SKM-1 (cell line): ENCODE measurements around the gene PIEZO2.

Experiments used
- DNase-seq: peaks from one replicate; lab custom pipeline; 2025; ENCODE audit not compliant: unreplicated experiment; lab: John Stamatoyannopoulos, UW

The PIEZO2 gene

DNA sequence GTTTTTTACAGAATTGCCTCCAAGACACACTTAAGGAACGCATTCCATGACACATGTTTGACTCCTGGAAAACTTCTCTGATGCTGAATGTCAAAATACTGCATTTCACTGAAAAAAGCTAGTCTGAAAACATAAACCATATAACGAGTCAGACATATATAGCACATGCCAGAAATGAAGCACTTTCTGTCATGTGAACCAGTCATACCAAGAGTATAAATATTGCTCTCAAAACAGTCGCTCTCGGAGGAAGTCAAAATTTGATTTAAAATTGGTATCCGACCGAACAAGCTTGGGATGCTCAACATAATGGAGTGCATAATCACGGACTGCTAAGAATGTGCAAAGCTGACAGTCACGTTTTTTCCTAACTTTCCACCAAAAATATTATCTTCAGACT lies 115.9 kb downstream of the PIEZO2 start:
- no peak for DNase-seq

DNA sequence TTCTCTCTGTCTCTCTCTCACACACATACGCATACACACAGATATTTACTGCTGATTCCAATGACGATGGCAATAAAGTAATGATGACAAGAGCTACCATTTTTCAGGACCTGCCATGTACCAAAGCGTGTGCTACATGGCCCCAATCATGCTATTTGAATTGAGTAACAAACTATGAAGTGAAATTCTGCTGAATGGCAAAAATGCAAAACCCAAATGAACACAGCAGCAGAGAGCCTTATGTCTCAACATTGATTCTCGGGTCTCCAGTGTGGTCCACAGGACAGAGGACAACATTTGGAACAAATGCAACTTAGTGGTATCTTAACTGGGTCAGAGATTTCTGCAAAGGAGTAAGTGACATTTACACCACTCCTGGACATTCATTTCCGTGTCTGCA lies 117.4 kb downstream of the PIEZO2 start:
- DNase-seq: no peak

DNA sequence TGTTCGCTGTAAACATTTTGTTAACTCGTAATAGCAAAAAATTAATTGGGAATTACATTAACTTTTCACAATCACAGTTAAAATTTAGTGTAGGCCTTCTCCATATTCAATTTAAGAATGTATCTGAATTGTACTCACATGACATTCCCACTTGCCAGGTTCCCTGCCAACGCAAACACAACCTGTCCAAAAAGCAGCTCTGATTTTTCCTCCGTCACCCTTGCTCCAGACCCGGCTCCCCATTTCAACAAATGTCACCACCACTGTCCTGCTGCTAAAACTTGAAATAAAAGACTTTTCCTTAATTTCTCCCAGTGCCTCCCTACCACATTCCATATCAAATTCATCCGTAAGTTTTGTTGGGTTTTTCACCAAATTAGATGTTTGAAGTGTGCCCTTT lies 120.3 kb downstream of the PIEZO2 start:
- no peak for DNase-seq

DNA sequence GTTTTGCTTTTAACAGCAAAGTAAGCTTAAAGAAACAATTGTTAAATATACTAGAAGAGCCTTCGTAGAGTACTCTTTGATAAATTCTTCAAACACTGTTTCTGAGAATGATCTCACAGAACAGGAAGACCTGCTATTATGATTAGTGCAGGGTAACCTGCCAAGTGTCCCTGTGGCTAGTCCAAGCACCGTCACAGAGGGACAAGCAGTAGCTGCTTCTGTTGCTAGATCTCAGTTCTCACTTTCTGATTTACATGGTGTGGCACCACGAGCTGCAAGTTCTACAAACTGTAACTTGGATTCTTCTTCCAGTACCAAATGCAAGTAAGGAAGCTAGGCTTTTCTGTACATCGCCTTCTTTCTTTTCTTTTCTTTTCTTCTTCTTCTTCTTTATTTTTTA lies 121.5 kb downstream of the PIEZO2 start:
- DNase-seq: no peak

DNA sequence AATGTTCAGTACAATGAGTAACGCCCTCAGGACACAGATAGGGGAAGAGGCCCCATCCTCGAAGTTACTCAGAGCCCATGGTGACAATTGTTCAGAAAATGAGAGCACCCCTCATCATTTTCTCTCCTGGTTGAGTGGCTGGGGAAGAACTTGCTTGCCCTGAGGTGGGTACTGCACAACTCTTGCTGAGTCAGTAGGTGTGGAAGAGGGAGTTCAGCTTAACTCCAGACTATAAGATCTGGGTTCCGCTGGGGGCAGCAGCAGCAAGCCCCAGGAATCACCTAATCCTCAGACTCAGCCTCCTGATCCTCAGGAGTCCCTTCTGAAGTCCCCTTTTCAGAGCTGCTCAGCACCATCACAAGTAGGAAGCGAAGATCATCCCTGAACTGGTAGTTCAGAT lies 123.7 kb downstream of the PIEZO2 start:
- no peak for DNase-seq

DNA sequence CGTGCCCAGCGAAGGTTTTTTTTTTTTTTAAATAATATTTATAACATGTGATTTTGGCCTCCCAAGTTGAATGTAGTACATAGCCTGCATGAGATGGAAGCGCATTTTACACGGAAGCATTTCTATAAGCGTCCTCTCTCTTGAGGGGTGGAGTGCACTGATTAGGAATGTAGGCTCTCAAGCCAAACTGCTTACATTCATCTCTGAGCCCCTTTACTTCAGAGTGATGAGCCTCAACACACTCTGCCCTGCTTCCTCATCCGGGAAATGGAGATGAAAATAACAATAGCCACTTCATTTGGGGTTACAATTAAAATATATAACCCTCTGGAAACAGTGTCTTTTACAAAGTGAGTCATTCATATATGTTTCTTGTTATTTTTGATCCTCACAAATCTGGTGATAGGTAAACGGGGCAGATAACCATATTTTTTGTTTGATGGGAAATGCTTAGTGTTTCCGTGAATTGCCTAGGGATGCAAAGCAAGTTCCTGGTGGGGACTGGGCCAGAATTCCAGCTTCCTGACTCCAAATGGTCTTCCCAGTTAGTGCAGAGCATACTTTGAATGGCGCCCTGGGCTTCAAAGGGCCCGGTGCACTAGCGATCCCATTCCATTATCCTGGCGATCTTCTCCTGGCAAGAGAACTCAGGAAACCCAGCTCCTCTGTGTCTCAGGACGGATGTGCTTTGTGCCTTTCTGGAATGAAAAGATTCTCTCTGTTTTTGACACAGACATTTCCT lies 124.3 kb downstream of the PIEZO2 start:
- DNase-seq: no peak

DNA sequence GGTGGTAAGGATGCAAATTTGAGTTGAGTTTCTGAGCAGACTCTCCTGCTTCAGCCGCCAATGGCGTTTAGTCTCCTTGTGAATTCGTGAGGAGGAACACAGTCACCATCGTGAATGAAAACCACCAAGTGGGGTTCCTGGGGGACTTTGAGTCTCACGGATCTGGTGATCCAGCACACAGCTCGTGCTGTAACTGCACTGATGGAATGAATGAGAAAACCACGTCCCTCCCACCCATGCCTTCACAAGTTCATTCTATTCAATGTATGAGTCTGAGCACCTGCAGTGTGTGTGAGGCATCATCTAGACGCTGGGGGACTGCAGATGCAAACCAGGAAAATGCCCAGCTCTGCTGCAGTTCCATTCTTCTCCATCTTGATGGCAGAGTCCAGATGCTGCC lies 127.9 kb downstream of the PIEZO2 start:
- DNase-seq: no peak

DNA sequence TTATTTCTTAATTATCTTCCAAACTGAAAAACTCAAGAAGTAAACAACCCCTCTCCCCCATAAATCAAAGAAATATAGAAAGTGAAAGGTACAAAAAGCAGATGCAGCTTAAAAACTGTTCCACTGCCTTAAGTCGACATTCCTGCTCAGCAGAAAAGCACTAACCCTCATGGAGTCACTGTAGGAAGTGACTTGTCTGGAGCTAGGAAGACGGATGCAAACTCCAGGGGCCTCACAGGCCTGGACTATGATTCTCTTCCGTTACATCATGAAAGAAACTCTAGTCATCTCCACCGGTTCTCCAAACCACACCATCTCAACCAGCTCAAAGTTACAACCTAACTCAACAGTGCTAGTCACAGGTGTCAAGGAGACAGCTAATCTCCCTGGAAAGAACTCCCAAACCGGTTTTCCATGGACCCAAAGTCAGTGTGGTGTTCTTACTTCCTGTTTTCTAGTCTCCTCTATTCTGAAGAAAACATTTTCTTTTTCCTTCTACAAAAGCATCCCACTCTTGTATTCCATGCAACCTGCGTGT lies 128.4 kb downstream of the PIEZO2 start:
- no peak for DNase-seq

DNA sequence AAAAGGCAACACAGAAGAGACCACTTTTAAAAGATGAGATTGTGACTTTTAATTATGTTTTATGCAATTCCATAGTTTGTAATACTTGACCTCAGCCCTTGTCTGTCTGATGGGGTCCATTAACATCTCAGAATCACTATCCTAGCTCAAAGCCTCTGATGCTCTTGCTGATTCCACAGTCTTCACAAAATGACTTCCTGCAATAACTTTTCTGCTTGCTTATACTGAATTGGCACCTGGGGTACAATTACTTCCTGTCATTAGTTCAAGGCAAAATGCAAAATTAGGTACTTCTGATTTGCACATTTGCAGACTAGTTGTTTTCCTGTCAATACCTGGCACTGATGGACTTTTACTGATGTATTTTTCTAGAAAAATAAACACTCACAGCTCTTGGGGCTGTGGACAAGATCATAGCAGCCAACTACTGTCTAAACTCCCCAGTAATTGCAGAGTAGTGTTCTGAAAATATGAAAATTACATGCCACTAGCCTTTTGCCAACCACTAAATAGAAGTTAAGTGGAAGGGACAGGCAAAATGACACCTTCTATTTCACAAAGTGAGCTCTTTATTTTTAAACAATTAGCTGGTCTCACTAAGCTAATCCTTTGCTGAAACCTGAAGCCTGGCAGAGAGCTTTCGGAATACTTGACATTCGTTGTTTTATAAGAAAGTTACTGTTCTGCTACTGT lies 129.1 kb downstream of the PIEZO2 start:
- DNase-seq: no peak

DNA sequence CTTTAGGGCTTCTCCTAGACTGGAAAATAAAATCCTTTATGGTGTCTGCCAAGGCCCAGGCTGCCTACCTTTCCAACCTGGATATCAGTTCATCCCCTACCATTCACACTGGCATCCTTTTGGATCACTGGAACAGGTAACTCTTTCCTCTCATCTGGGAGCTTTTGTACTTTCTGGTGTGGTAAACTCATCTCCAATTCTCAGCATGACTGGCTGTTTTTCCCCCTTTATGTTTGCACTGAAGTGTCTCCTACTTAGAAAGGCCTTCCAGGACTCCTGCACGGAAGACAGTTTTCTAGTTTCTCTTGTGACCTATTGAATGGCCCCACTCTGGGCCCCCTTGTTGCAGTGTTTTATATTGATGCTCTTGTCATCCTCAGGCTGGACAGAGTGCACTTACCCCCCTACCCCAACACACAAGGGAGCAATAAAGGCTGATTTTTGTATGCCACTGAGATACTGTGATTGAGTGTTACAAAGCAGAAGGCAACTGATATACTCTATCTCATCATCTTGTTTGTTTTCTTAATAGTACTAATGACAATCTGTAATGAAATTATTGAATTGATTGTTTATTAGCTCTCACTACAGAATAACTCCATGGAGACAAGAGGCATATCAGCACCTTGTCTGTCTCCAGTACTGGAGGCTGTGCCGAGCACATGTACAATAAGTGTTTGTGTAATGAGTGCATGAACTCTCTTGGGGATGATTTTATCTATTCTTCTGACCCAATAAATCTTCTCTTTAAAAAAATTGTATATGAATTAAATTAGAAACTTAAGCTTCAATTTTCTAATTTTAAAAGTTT lies 129.9 kb downstream of the PIEZO2 start:
- DNase-seq: no peak

DNA sequence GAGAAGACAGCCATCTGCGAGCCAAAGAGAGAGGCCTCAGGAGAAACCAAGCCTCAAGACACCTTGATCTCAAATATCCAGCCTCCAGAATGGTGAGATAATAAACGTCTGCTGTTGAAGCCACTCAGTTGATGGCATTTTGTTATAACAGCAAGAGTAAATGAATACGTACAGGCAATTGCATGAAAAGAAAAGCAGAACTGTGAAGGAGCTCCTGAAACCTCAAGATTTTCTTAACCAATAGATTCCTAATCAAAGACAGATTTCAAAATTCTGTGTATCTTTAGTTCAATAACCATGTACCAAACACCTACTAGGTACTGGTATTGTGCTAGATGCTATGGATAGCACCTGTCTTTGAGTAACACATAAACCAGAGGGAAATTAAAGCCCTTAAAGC lies 139.5 kb downstream of the PIEZO2 start:
- no peak for DNase-seq

DNA sequence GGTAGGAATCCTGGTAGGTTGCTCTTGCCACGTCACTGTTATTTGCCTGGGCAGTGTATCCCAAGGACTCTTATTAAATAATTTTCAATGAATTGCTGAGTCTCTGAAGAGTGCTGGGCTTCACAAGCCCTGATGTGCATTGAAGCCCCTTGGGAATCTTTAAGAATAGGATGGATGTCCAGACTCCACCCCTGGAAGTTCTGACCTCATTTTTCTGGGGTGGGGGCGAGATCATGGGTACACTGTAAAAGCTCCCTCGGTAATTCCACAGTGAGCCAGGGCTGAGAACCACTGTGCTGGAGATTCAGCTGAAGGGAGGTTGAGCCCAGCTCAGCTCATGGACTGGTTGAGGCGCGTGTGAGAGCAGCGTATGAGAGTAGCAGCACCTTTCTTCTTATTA lies 140.2 kb downstream of the PIEZO2 start:
- no peak for DNase-seq

DNA sequence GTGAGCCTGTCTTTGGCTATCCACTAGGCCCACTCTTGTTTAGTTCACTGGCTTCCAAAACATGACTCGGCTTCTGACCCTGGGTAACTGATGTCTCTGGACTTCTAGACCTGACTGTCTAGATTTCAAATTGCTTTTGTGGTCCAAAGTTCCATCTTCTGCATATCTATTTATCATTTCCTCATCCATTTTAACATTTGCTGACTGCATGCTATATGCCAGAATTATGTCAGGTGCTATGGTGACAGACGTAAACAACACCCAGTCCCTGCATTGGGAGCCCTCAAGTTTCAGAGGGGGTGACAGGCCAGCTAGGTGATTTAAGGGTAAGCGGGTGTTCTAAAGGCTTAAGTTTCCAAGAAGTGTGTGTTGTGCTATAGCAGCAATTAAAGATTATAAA lies 140.9 kb downstream of the PIEZO2 start:
- no peak for DNase-seq

DNA sequence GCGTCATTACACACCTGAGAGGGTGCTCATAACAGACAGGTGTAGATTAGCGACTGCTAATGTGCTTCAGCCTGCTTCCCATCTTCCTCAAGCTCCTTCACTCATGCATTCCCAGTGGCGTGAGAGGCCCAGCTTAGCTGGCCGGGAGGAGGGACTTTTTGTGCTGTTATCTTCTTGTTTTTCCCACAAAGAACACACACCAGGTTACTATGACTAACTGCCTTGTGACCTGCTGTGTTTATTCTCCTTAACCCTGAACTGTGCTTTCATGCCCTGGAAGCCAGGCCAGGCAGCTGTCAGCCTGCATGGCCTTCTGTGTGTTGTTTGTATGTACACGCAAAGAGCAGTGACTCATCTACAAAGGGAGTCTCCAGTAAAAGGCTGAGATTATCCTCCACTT lies 143.8 kb downstream of the PIEZO2 start:
- DNase-seq: no peak

DNA sequence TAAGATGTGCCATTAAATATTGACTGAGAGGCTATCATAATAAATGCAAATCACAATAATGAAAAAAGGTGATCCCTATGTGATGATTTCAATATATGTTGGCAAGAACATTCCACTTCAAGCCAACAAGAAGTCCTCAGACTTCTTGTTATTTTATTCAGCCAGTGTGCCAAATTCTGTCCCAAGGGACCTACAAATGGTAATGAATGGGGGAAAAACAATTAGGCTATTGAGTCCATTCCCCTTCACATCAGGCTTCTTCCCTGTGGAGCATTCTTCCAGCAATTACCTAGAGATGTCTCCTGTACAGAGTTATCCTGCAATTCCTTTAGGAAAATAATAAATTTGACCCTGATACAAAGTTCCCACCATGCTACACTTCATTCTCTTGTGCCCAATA lies 144.4 kb downstream of the PIEZO2 start:
- DNase-seq: no peak

DNA sequence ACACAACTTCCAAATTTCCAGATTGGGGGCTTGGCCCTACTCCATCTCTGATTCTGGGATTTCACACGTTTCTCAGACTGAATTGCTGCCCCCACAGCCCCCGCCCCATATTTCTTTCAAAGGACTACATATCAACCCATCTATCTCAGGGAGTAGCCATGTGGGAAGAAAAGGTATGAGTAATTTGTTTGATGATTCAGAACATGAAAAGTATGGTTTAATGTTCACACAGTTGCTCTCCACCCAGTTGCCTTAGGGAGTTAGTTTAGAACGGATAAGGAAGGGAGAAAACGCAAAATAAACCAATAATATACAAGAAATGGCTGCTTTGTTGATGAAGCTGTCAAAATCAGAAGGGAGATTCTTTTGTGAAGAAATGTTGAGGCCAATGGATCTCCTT lies 145.1 kb downstream of the PIEZO2 start:
- DNase-seq: no peak

DNA sequence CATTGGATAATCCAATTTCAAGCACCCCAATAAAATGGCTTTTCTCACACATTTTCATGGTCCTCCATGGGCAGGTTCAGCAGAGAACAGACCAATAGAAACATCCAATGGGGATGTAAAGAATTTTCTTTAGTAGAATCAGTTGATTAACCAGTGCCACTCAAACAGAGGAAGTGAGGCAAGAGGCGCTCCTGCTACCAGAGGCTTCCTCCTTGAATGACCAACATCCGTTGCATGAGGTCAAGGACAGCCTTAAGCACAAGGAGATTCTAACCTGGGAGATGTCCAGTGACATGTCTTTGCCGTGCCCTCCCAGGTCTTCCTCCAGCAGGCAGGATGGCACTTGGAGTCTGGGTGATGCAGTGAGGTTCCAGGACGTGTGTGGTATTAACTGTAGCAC lies 146.6 kb downstream of the PIEZO2 start:
- no peak for DNase-seq

DNA sequence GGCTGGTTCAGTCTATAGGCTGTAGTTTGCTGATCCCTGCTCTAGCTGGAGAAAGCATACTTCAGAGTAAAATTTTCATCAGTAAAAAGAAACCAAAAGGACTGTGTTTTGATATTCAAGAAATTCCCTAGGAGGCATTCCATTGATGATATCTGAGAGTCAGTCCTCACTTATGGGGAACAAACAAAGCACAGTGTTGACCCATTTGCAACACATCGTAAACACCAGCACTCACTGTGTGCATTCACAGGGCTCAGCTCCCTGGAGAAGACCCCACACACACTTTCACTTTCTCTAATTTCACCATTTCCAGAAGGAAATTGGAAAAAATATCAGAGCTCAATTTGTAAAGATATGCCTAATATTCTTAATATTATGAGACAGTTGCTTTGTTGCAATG lies 147.1 kb downstream of the PIEZO2 start:
- no peak for DNase-seq

DNA sequence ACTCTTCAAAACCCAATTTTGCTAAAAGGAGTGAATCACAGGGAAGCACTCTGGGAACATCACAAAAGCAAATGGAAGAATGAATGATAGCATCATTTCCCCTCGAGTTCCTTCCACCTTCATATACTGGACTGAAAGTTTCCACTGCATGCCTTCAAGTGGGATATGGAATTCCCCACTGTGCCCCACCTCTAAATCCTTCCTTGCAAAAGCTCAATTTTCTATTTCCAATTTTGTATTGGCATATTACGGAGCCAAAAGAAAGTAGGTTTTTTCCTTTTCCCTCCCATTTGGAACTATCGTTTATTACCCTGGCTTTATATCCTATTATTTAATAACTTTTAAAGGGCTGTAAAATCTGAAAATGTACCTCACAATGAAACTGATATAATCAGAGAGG lies 149.3 kb downstream of the PIEZO2 start:
- DNase-seq: no peak

DNA sequence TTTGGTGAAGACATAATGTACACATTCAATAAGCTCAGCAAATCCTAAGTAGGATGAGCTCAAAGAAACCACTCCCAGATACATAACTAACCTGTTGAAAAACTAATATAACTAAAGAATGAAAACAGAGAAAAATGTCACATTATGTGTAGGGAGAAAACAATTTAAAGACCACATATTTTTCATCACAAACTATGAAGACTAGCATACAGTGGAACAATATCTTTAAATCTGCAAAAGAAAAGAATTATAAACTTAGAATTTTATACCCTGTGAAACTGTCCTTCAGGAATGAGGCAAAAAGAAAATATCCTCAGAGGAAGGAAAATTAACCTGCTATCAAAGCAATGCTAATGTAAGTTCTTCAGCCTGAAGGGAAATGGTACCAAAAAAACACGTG lies 151.5 kb downstream of the PIEZO2 start:
- DNase-seq: no peak

DNA sequence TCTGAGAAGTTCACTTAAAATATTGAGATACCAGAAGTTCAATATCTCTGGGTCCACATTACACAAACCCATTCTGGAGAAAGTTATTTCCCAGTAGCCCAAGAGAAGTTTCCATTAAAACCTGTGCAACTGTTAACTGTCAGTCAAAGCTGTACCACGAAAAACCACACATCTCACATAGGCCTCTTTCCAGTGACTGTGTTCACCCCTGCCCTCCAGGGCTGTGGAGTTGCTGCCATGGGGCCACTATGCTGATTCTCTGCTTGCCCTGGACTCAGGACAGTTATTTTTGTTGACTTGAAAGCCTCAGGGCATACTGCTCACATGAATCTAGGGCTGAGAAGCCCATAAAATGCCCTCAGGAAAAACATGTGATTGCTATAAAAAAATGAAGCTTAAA lies 153.8 kb downstream of the PIEZO2 start:
- no peak for DNase-seq

DNA sequence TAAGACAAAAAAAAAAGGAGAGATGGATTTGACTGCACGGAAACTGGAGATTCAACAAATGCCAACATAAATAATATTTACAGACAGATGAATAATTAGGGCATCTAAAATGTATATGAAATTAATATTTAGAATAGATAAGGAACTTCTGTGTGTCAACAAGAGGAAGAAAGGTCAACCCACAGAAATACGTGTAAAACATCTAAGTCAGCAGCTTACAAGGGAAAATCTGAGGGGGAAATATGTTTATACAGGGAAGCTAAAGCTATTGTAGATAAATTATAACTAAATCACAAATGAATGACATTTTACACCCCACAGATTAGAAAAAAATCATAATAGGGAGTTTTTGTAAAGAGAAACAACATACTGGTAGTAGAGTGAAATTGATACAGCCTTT lies 159.9 kb downstream of the PIEZO2 start:
- DNase-seq: no peak
